Measurements from ENCODE around the gene STXBP2. TPM values are rescaled to one million over a fixed set of nuclear protein-coding genes. Genes with fewer than 3 reads are reported as not detected.

Gene STXBP2
- total RNA-seq, 1 experiment from 2014 or later, result 94.4 TPM

DNA sequence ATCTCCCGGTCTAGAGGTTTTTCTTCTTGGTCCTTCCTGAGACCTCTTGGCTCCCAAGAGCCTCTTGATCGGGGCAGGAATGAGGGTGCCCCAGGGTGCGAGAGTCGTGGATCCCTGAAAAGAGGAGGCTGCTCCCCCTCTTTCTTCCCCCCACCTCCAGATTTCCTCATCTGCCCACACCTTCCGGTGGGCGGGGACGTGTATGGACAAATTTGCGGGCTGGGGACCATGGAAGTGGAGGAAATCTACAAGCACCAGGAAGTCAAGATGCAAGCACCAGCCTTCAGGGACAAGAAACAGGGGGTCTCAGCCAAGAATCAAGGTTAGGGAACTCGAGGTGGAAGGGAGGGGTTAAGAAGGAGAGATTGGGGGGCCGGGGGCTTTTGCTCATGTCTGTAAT is 39.9 kb downstream of the STXBP2 start, which contains the start of gene MCEMP1:
TSS of gene MCEMP1 (plus strand) at position 237 of the 400 bp plus-strand sequence. CDS start at position 268, 31 bp downstream.
- BruUV-seq (replicated peaks), result no TSS peak
- ChIA-PET POLR2A (interaction anchor here (0.8 to 2.3 kb wide), 2 partner anchors 20 to 123 kb away, joined by 3 to 6 read pairs; no protein-coding TSS in a partner anchor), CTCF (interaction anchor here (1.1 to 1.2 kb wide), 3 partner anchors 27 to 323 kb away, joined by 3 to 5 read pairs (median 3); no protein-coding TSS in a partner anchor)

DNA sequence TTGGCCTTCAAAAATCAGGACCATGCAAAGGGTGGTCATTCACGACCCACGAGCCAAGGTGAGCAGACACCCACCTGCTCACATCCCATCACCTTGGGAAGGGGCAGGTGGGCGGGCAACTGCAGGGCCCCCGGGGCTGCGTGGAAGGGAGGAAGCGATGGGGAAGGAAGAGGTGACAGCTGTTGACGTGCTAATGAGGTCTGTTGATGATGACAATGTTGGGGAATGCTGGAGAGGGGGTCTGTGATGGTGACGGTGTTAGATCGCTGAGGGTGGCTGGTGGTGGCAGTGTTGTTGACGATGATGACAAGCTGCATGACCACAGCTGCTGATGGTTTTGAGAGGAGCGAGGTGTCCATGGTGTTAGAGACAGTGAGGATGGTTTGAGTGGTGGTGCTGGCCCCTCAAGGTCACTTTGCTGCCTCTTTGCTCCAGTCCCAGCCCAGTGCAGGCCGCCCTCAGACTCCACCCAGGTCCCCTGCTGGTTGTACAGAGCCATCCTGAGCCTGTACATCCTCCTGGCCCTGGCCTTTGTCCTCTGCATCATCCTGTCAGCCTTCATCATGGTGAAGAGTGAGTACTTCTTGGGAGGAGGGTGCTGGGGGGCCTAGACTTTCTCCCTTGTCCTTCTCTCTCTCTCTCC is 40.9 kb downstream of the STXBP2 start:
- Mint-ChIP-seq H3K27ac (ENCODE audit: low read depth, unreplicated experiment) (no peak overlapping the region), H3K4me3 (ENCODE audit: unreplicated experiment) (no peak overlapping the region), H3K27me3 (ENCODE audit: insufficient read depth, unreplicated experiment) (no peaks in the 10 kb centered on the region), H3K9me3 (ENCODE audit: unreplicated experiment) (no peaks in the 10 kb centered on the region), H3K4me1 (ENCODE audit: insufficient read depth, unreplicated experiment) (peaks cover 6% of the 10 kb centered on the region), H3K36me3 (ENCODE audit: insufficient read depth, unreplicated experiment) (peaks cover 11% of the 10 kb centered on the region)
- ChIA-PET CTCF (interaction anchor here (0.5 to 1.7 kb wide), 8 partner anchors 21 to 324 kb away, joined by 3 to 7 read pairs (median 3); no protein-coding TSS in a partner anchor), POLR2A (interaction anchor here (0.6 to 2.3 kb wide), 4 partner anchors 12 to 448 kb away, joined by 3 to 6 read pairs (median 3); no protein-coding TSS in a partner anchor)
- DNase-seq (ENCODE audit: unreplicated experiment), result no peak
- intact Hi-C loops (cut with micrococcal nuclease), result no loop called here
- BruUV-seq (replicated peaks), result no TSS peak
- TF ChIP-seq, protein P1, sequence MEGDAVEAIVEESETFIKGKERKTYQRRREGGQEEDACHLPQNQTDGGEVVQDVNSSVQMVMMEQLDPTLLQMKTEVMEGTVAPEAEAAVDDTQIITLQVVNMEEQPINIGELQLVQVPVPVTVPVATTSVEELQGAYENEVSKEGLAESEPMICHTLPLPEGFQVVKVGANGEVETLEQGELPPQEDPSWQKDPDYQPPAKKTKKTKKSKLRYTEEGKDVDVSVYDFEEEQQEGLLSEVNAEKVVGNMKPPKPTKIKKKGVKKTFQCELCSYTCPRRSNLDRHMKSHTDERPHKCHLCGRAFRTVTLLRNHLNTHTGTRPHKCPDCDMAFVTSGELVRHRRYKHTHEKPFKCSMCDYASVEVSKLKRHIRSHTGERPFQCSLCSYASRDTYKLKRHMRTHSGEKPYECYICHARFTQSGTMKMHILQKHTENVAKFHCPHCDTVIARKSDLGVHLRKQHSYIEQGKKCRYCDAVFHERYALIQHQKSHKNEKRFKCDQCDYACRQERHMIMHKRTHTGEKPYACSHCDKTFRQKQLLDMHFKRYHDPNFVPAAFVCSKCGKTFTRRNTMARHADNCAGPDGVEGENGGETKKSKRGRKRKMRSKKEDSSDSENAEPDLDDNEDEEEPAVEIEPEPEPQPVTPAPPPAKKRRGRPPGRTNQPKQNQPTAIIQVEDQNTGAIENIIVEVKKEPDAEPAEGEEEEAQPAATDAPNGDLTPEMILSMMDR (IDR thresholded peaks at IDR 0.05; ENCODE audit: unreplicated experiment), result no peak

More for the DNA sequence above, 39.9 kb downstream of the STXBP2 start, which contains the start of gene MCEMP1:
- H3K4me3 Mint-ChIP-seq (ENCODE audit: unreplicated experiment), result no peak within 1 kb of the TSS
- no peak within 1 kb of the TSS for H3K27ac Mint-ChIP-seq (ENCODE audit: low read depth, unreplicated experiment)
- peaks cover 6% of the 10 kb centered on the region for H3K4me1 Mint-ChIP-seq (ENCODE audit: insufficient read depth, unreplicated experiment)
- TF ChIP-seq, protein P1 (IDR thresholded peaks at IDR 0.05; ENCODE audit: unreplicated experiment), result no peak
- H3K9me3 Mint-ChIP-seq (ENCODE audit: unreplicated experiment), result no peaks in the 10 kb centered on the region
- H3K27me3 Mint-ChIP-seq (ENCODE audit: insufficient read depth, unreplicated experiment), result no peaks in the 10 kb centered on the region
- peaks cover 4% of the 10 kb centered on the region for H3K36me3 Mint-ChIP-seq (ENCODE audit: insufficient read depth, unreplicated experiment)
- no peak for DNase-seq (ENCODE audit: unreplicated experiment)
- intact Hi-C loops (cut with micrococcal nuclease), result no loop called here

DNA sequence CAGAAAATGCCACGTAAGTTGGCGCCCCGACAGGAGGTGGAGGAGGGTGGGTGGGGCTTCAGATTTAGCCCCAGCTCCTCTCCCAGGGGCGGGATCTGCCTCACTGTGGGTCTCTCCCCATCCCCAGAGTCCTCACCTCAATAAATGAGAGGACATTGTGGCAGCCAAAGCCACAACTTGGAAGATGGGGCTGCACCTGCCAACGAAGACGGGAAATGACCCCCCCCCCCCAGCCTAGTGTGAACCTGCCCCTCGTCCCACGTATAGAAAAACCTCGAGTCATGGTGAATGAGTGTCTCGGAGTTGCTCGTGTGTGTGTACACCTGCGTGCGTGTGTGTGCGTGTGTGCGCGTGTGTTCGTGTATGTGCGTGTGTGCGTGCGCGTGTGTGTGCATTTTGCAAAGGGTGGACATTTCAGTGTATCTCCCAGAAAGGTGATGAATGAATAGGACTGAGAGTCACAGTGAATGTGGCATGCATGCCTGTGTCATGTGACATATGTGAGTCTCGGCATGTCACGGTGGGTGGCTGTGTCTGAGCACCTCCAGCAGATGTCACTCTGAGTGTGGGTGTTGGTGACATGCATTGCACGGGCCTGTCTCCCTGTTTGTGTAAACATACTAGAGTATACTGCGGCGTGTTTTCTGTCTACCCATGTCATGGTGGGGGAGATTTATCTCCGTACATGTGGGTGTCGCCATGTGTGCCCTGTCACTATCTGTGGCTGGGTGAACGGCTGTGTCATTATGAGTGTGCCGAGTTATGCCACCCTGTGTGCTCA is 42.3 kb downstream of the STXBP2 start:
- DNase-seq (ENCODE audit: unreplicated experiment), result no peak
- BruUV-seq (replicated peaks), result no TSS peak
- no peaks in the 10 kb centered on the region for H3K27me3 Mint-ChIP-seq (ENCODE audit: insufficient read depth, unreplicated experiment)
- ChIA-PET CTCF (interaction anchor here (0.6 to 1.7 kb wide), 8 partner anchors 20 to 303 kb away, joined by 3 to 7 read pairs (median 4); no protein-coding TSS in a partner anchor), POLR2A (interaction anchor here (0.7 to 1.0 kb wide), 2 partner anchors 113 to 603 kb away, joined by 3 read pairs; no protein-coding TSS in a partner anchor)
- intact Hi-C loops (cut with micrococcal nuclease), result no loop called here
- H3K36me3 Mint-ChIP-seq (ENCODE audit: insufficient read depth, unreplicated experiment), result peaks cover 23% of the 10 kb centered on the region
- H3K9me3 Mint-ChIP-seq (ENCODE audit: unreplicated experiment), result no peaks in the 10 kb centered on the region
- H3K27ac Mint-ChIP-seq (ENCODE audit: low read depth, unreplicated experiment), result no peak overlapping the region
- H3K4me1 Mint-ChIP-seq (ENCODE audit: insufficient read depth, unreplicated experiment), result peaks cover 6% of the 10 kb centered on the region
- TF ChIP-seq, protein P1 (IDR thresholded peaks at IDR 0.05; ENCODE audit: unreplicated experiment), result no peak
- H3K4me3 Mint-ChIP-seq (ENCODE audit: unreplicated experiment), result no peak overlapping the region

Measured in MCF 10A (cell line).